H9 (cell line): ENCODE data around the gene CFAP410. TPM values are rescaled to one million over a fixed set of nuclear protein-coding genes. Genes with fewer than 3 reads are reported as not detected.

Source experiments
- DNase-seq: peaks from one replicate; pipeline ENCODE4 v3.0.0-alpha.2; 2017
- H2AFZ ChIP-seq: one replicate; pipeline ENCODE4 v1.6.1; 2013; ENCODE audit warnings: mild to moderate bottlenecking, low read length, control low read depth, moderate library complexity
- H2AK5ac ChIP-seq: 2 replicates; pipeline ENCODE4 v1.6.1; 2013; ENCODE audit warnings: low read length, control low read depth, mixed read lengths; ENCODE audit not compliant: insufficient read length
- H2BK120ac ChIP-seq: one replicate; pipeline ENCODE4 v1.6.1; 2013; ENCODE audit warnings: low read depth, mild to moderate bottlenecking, low read length, control low read depth, inconsistent platforms; ENCODE audit not compliant: poor library complexity, severe bottlenecking
- H2BK12ac ChIP-seq: 2 replicates; pipeline ENCODE4 v1.6.1; 2013; ENCODE audit warnings: low read length, control low read depth, mixed read lengths, low read depth; ENCODE audit not compliant: insufficient read length
- H2BK15ac ChIP-seq: 2 replicates; pipeline ENCODE4 v1.6.1; 2013; ENCODE audit warnings: low read depth, low read length, control low read depth
- H2BK20ac ChIP-seq: one replicate; pipeline ENCODE4 v1.6.1; 2013; ENCODE audit warnings: low read depth, mild to moderate bottlenecking, low read length, control low read depth, inconsistent platforms; ENCODE audit not compliant: poor library complexity, severe bottlenecking
- H2BK5ac ChIP-seq: 2 replicates; pipeline ENCODE4 v1.6.1; 2013; ENCODE audit warnings: low read length, control low read depth, mixed read lengths; ENCODE audit not compliant: insufficient read length
- H3K14ac ChIP-seq: 2 replicates; pipeline ENCODE4 v1.6.1; 2013; ENCODE audit warnings: low read length, control low read depth; ENCODE audit not compliant: insufficient read depth
- H3K18ac ChIP-seq: 2 replicates; pipeline ENCODE4 v1.6.1; 2013; ENCODE audit warnings: low read depth, mild to moderate bottlenecking, mixed read lengths, low read length, control low read depth; ENCODE audit not compliant: insufficient read length
- H3K23ac ChIP-seq: 2 replicates; pipeline ENCODE4 v1.6.1; 2013; ENCODE audit warnings: low read length, control low read depth, mixed read lengths, low read depth; ENCODE audit not compliant: insufficient read length
- H3K23me2 ChIP-seq: 2 replicates; pipeline ENCODE4 v1.6.1; 2013; ENCODE audit warnings: low read depth, mild to moderate bottlenecking, mixed read lengths, low read length, control low read depth; ENCODE audit not compliant: insufficient read length, poor library complexity, severe bottlenecking
- H3K27ac ChIP-seq: 2 replicates; pipeline ENCODE4 v1.5.1; 2013; ENCODE audit warnings: low read length, control low read depth, mixed read lengths, low read depth; ENCODE audit not compliant: insufficient read length
- H3K27me3 ChIP-seq: 2 replicates; pipeline ENCODE4 v1.6.1; 2013; ENCODE audit warnings: low read length, control low read depth, inconsistent platforms; ENCODE audit not compliant: insufficient read depth
- H3K4ac ChIP-seq: 2 replicates; pipeline ENCODE4 v1.6.1; 2013; ENCODE audit warnings: low read depth, mild to moderate bottlenecking, control low read depth, inconsistent platforms, low read length, moderate library complexity
- H3K4me1 ChIP-seq: 2 replicates; pipeline ENCODE4 v1.6.1; 2013; ENCODE audit warnings: low read length, control low read depth, inconsistent platforms; ENCODE audit not compliant: insufficient read depth
- H3K4me2 ChIP-seq: 2 replicates; pipeline ENCODE4 v1.6.1; 2013; ENCODE audit warnings: low read length, control low read depth, mixed read lengths; ENCODE audit not compliant: insufficient read length, insufficient read depth
- H3K56ac ChIP-seq: 2 replicates; pipeline ENCODE4 v1.6.1; 2013; ENCODE audit warnings: low read depth, mild to moderate bottlenecking, mixed read lengths, low read length, control low read depth; ENCODE audit not compliant: insufficient read length
- H3K79me1 ChIP-seq: 2 replicates; pipeline ENCODE4 v1.6.1; 2013; ENCODE audit warnings: low read depth, mild to moderate bottlenecking, moderate library complexity, low read length, control low read depth, inconsistent platforms; ENCODE audit not compliant: insufficient read depth, poor library complexity, severe bottlenecking
- H3K79me2 ChIP-seq: 2 replicates; pipeline ENCODE4 v1.6.1; 2013; ENCODE audit warnings: low read length, control low read depth, inconsistent platforms; ENCODE audit not compliant: insufficient read depth
- H3K9ac ChIP-seq: 2 replicates; pipeline ENCODE4 v1.6.1; 2013; ENCODE audit warnings: low read length, control low read depth, mixed read lengths; ENCODE audit not compliant: insufficient read length; ENCODE audit errors: extremely low read depth
- H3K9me3 ChIP-seq: one replicate; pipeline ENCODE4 v1.6.1; 2013; ENCODE audit warnings: low read depth, low read length, inconsistent platforms; ENCODE audit not compliant: control insufficient read depth
- H3T11ph ChIP-seq: one replicate; pipeline ENCODE4 v1.6.1; 2013; ENCODE audit warnings: mild to moderate bottlenecking, low read length, control low read depth, inconsistent platforms
- H4K20me1 ChIP-seq: one replicate; pipeline ENCODE4 v1.6.1; 2013; ENCODE audit not compliant: control insufficient read depth, insufficient read length, insufficient read depth
- H4K5ac ChIP-seq: 2 replicates; pipeline ENCODE4 v1.6.1; 2013; ENCODE audit warnings: low read depth, mild to moderate bottlenecking, mixed read lengths, low read length, control low read depth; ENCODE audit not compliant: insufficient read length
- H4K8ac ChIP-seq: replicated peaks from 2 replicates; pipeline ENCODE4 v1.6.1; 2013; ENCODE audit warnings: low read length, control low read depth, mixed read lengths, low read depth; ENCODE audit not compliant: insufficient read length
- H4K91ac ChIP-seq: 2 replicates; pipeline ENCODE4 v1.6.1; 2013; ENCODE audit warnings: low read depth, mild to moderate bottlenecking, moderate library complexity, mixed read lengths, low read length, control low read depth; ENCODE audit not compliant: insufficient read length
- H3K27ac Mint-ChIP-seq, 3 experiments: 2 replicates in 2 of 3; 3 replicates in 1 of 3; pipeline ENCODE4 v1.8.0; 2020 to 2021; ENCODE audit warnings: mixed read lengths in 3 of 3, mild to moderate bottlenecking in 1 of 3, moderate library complexity in 1 of 3
- H3K27me3 Mint-ChIP-seq: 2 replicates; pipeline ENCODE4 v1.8.0; 2021; ENCODE audit warnings: low read depth, mild to moderate bottlenecking, moderate library complexity, mixed read lengths
- H3K36me3 Mint-ChIP-seq, 3 experiments: 2 replicates in 2 of 3; 3 replicates in 1 of 3; pipeline ENCODE4 v1.8.0; 2020 to 2021; ENCODE audit warnings: low read depth in 3 of 3, mixed read lengths in 3 of 3; ENCODE audit not compliant: insufficient read depth in 1 of 3
- H3K4me1 Mint-ChIP-seq, 2 experiments: 2 replicates each; pipeline ENCODE4 v1.8.0; 2020; ENCODE audit warnings: mixed read lengths in 2 of 2
- H3K4me3 Mint-ChIP-seq, 2 experiments: 2 replicates in 1 of 2; 3 replicates in 1 of 2; pipeline ENCODE4 v1.8.0; 2020 to 2021; ENCODE audit warnings: mild to moderate bottlenecking in 2 of 2, mixed read lengths in 2 of 2, moderate library complexity in 1 of 2
- H3K9me3 Mint-ChIP-seq, 2 experiments: 2 replicates in 1 of 2; 3 replicates in 1 of 2; pipeline ENCODE4 v1.8.0; 2020; ENCODE audit warnings: mild to moderate bottlenecking in 2 of 2, mixed read lengths in 2 of 2, moderate library complexity in 1 of 2
- WGBS: extraction: QIAGEN DNeasy Blood & Tissue Kit; methylation state at CpG from one replicate; pipeline ENCODE4 v1.1.7; 2013; ENCODE audit warnings: missing lambda C conversion rate, low lambda C conversion rate, mixed read lengths; ENCODE audit not compliant: insufficient read length; ENCODE audit errors: extremely low coverage; 5-methylcytosine and 5-hydroxymethylcytosine counted together
- total RNA-seq: library from RNA; stranded (reverse); gene quantifications from 2 replicates; pipeline ENCODE4 v1.2.1, GENCODE V29; 2021
- TF ChIP-seq, protein P1 (sequence below): fragments of 200-600 bp; sonication (generic); conservative IDR thresholded peaks from 3 replicates; pipeline ENCODE4 v1.8.0; 2021; ENCODE audit warnings: antibody characterized with exemption, mild to moderate bottlenecking

CFAP410 gene
- total RNA-seq, 1 experiment from 2014 or later = 17.0 TPM

DNA sequence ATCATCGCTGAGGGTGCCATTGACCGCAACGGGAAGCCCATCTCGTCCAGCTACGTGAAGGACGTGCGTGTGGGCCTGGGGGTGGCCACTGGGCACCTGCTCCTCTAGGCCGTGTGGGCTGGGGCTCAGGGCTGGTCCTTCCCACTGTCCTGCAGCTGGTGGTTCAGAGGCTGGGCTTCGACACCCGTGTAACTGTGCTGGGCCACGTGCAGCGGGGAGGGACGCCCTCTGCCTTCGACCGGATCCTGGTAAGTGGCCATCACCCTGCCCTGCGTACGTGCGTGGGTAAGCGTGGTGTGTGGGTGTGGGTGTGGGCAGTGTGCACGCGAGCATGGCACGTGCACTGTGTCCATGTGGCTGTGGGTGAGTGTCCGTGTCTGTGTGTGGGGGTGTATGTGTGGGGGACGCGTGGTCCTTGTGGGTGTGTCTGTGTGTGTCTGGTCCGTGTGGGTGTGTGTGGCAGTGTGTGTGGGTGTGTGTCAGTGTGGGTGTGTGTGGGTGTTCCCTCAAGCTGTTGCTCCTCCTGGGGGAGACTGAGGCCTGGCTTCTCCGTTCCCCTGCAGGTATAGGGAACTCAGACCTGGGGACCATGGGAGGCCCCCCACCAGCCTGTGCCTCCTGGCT, 22.8 kb downstream of the CFAP410 start:
- Histone ChIP-seq H3K23ac (no peak overlapping the region), H3T11ph (no peak overlapping the region), H3K14ac (no peak overlapping the region; the same call in 1 of the 2 replicates), H3K4me1 (no peaks in the 10 kb centered on the region), H3K27me3 (no peaks in the 10 kb centered on the region), H3K4ac (no peak overlapping the region), H3K79me2 (no peaks in the 10 kb centered on the region), H2BK20ac (no peak overlapping the region), H2AK5ac (no peak overlapping the region), H4K5ac (no peak overlapping the region), H3K9ac (no peak overlapping the region), H3K56ac (no peak overlapping the region), H3K27ac (no peak overlapping the region), H3K18ac (no peak overlapping the region), H4K8ac (no peak overlapping the region), H3K79me1 (no peaks in the 10 kb centered on the region), H3K23me2 (no peaks in the 10 kb centered on the region), H2AFZ (no peak overlapping the region), H2BK12ac (no peak overlapping the region), H2BK120ac (no peak overlapping the region), H4K91ac (no peak overlapping the region), H2BK5ac (no peak overlapping the region), H3K4me2 (no peak overlapping the region), H4K20me1 (no peaks in the 10 kb centered on the region), H2BK15ac (no peak overlapping the region), H3K9me3 (no peaks in the 10 kb centered on the region)
- Mint-ChIP-seq H3K4me3 (no peak overlapping the region), H3K9me3 (no peaks in the 10 kb centered on the region), H3K36me3 (peaks cover 3 to 21% (median 19%) of the 10 kb centered on the region in 3 experiments), H3K27ac (peak overlapping the region in 1 of 3 experiments; percentile 82; a peak in 2 of 7 replicates), H3K4me1 (no peaks in the 10 kb centered on the region), H3K27me3 (no peaks in the 10 kb centered on the region)
- no CpG with 5 or more reads among the region's 27 CpGs for WGBS
- no peak for DNase-seq
- TF ChIP-seq, protein P1, sequence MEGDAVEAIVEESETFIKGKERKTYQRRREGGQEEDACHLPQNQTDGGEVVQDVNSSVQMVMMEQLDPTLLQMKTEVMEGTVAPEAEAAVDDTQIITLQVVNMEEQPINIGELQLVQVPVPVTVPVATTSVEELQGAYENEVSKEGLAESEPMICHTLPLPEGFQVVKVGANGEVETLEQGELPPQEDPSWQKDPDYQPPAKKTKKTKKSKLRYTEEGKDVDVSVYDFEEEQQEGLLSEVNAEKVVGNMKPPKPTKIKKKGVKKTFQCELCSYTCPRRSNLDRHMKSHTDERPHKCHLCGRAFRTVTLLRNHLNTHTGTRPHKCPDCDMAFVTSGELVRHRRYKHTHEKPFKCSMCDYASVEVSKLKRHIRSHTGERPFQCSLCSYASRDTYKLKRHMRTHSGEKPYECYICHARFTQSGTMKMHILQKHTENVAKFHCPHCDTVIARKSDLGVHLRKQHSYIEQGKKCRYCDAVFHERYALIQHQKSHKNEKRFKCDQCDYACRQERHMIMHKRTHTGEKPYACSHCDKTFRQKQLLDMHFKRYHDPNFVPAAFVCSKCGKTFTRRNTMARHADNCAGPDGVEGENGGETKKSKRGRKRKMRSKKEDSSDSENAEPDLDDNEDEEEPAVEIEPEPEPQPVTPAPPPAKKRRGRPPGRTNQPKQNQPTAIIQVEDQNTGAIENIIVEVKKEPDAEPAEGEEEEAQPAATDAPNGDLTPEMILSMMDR = no peak
